Uterus (tissue), 4 donors: ENCODE results near the gene SORL1. TPM values are rescaled to one million over a fixed set of nuclear protein-coding genes. Genes with fewer than 3 reads are reported as not detected.

Experiments
- DNase-seq, 2 donors: peaks; one replicate each; pipeline ENCODE4 v3.0.0-alpha.2; 2019 to 2020
- H3K27ac ChIP-seq, 2 donors: fragments of 200-600 bp; sonication (generic); 1 replicate in 1 of 2; 2 replicates in 1 of 2; pipeline ENCODE4 v1.5.1; 2016 to 2018
- H3K27me3 ChIP-seq, 2 donors: fragments of 200-600 bp; sonication (generic); one replicate each; pipeline ENCODE4 v1.5.1; 2018 to 2019; ENCODE audit warnings: control low read depth in 1 of 2
- H3K36me3 ChIP-seq, 2 donors: fragments of 200-600 bp; sonication (generic); one replicate each; pipeline ENCODE4 v1.5.1; 2019; ENCODE audit warnings: control low read depth in 1 of 2
- H3K4me1 ChIP-seq, 2 donors: fragments of 200-600 bp; sonication (generic); one replicate each; pipeline ENCODE4 v1.5.1; 2018 to 2019; ENCODE audit warnings: control low read depth in 1 of 2
- H3K4me3 ChIP-seq, 2 donors: fragments of 200-600 bp; sonication (generic); 1 replicate in 1 of 2; 2 replicates in 1 of 2; pipeline ENCODE4 v1.5.1; 2018 to 2019; ENCODE audit warnings: mild to moderate bottlenecking in 1 of 2
- H3K9me3 ChIP-seq, 2 donors: fragments of 200-600 bp; sonication (generic); one replicate each; pipeline ENCODE4 v1.5.1; 2019; ENCODE audit warnings: control low read depth in 1 of 2
- POLR2A ChIP-seq, 2 donors: fragments of 450-650 bp; IDR thresholded peaks; one replicate each; pipeline ENCODE4 v1.6.1; 2016; ENCODE audit warnings: antibody characterized with exemption in 2 of 2, mild to moderate bottlenecking in 1 of 2, moderate library complexity in 1 of 2
- intact Hi-C: fragments of 100-400 bp; cut with DNase I; formaldehyde crosslinking; loops from one replicate; pipeline ENCODE4 v1.15.1; 2023; ENCODE audit warnings: low total_unique reads
- total RNA-seq, 4 donors: library from RNA; depleted of rRNA in 3 of 4; stranded (reverse); fragments of >200 nt in 3 of 4; gene quantifications; one replicate each; pipeline versions ENCODE4 v1.1.0 to v1.2.4, GENCODE V29; 2014 to 2023
- TF ChIP-seq, protein P1 (sequence below), 4 experiments: fragments of 200-600 bp in 2 of 4; fragments of 450-650 bp in 2 of 4; sonication (generic) in 2 of 4; IDR thresholded peaks; one replicate each; pipeline ENCODE4 v1.5.1; 2016 to 2019; ENCODE audit warnings: antibody characterized with exemption in 4 of 4, mild to moderate bottlenecking in 2 of 4, moderate library complexity in 1 of 4
- donor health status: DM: yes; HTN: yes; CAD: no.

Gene SORL1
- total RNA-seq, 4 donors from 2014 or later: 7.6 to 42.6 (median 17.2) TPM

DNA sequence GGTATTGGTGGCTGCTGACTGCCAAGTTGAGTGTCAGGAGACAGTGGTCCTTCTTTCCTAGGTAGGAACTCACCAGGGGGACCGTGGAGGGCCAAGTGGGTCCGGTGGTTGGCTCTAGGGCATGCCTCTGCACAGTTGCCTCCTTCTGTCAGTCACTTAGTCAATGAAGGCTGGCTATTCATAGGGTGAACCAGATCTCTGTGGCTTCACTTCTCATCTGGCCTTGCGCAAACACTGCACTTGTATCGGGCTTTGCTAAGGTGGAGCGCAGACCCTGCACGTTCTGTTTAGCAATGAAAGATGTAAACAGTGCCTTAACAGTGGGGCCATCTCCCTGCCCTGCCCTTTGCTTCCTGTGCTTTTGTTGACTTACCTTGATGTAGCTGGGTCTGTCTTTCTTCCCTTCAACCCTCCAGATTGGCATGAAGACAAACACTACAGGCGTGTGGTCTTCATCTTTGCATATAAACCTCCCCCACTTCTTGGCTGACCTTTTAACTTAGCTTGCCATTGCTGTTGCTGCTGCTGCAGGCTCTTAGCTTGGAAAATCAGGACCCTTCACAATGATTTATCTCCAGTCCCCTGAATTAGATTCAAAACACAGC is 7.4 kb downstream of the SORL1 start:
- intact Hi-C loops: no loop called here

DNA sequence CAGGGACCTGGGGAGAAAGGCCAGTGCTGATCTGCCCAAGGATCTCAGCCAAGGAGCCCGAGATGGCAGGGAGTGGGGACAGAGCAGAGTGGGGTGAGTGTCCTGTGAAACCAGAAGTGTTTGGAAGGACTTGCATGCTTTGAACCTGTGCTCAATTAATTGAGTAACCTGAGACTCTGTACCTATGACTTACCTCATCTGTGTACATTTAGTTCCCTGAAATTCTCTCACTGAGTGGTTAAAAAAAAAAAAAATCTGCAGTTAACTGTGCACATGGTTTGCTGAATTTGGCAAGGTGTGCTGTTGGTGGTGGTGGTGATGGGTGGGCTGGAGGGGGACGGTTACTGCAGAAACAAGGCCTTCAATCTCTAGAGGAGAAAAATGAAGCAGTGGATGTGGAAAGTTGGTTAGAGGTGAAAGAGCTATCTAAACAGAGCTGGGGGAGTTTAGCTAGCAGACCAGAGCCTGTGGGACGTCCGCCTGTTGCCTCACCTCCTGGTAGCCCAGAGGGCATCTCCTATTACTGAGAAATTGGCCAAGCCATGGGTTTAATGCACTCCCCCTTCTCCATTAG is 8.9 kb downstream of the SORL1 start:
- H3K4me1 ChIP-seq: peaks cover 7 to 9% of the 10 kb centered on the region in 2 donors
- intact Hi-C loops: no loop called here
- no peaks in the 10 kb centered on the region for H3K27me3 ChIP-seq
- H3K9me3 ChIP-seq: no peaks in the 10 kb centered on the region
- no peak overlapping the region for H3K27ac ChIP-seq
- TF ChIP-seq, protein P1, sequence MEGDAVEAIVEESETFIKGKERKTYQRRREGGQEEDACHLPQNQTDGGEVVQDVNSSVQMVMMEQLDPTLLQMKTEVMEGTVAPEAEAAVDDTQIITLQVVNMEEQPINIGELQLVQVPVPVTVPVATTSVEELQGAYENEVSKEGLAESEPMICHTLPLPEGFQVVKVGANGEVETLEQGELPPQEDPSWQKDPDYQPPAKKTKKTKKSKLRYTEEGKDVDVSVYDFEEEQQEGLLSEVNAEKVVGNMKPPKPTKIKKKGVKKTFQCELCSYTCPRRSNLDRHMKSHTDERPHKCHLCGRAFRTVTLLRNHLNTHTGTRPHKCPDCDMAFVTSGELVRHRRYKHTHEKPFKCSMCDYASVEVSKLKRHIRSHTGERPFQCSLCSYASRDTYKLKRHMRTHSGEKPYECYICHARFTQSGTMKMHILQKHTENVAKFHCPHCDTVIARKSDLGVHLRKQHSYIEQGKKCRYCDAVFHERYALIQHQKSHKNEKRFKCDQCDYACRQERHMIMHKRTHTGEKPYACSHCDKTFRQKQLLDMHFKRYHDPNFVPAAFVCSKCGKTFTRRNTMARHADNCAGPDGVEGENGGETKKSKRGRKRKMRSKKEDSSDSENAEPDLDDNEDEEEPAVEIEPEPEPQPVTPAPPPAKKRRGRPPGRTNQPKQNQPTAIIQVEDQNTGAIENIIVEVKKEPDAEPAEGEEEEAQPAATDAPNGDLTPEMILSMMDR (IDR thresholded peaks at IDR 0.05): no peak
- TF ChIP-seq POLR2A (IDR thresholded peaks at IDR 0.05): no peak
- no peak for DNase-seq
- H3K4me3 ChIP-seq: no peak overlapping the region
- no peaks in the 10 kb centered on the region for H3K36me3 ChIP-seq

More for the DNA sequence above, 7.4 kb downstream of the SORL1 start:
- Histone ChIP-seq H3K27ac (no peak overlapping the region), H3K4me1 (peaks cover 0 to 3% of the 10 kb centered on the region in 2 donors), H3K36me3 (no peaks in the 10 kb centered on the region), H3K9me3 (no peaks in the 10 kb centered on the region), H3K4me3 (no peak overlapping the region), H3K27me3 (no peaks in the 10 kb centered on the region)
- no peak for TF ChIP-seq POLR2A (IDR thresholded peaks at IDR 0.05)
- TF ChIP-seq, protein P1 (IDR thresholded peaks at IDR 0.05): no peak
- no peak for DNase-seq

GRCh38 chr11:121461843-121462242 is 9.7 kb downstream of the SORL1 start:
- no peaks in the 10 kb centered on the region for H3K27me3 ChIP-seq
- no peaks in the 10 kb centered on the region for H3K9me3 ChIP-seq
- no peak overlapping the region for H3K27ac ChIP-seq
- H3K4me3 ChIP-seq: no peak overlapping the region
- TF ChIP-seq, protein P1 (IDR thresholded peaks at IDR 0.05): no peak
- TF ChIP-seq POLR2A (IDR thresholded peaks at IDR 0.05): no peak
- no peak for DNase-seq
- intact Hi-C loops: no loop called here
- no peaks in the 10 kb centered on the region for H3K36me3 ChIP-seq
- peaks cover 12 to 14% of the 10 kb centered on the region in 2 donors for H3K4me1 ChIP-seq

DNA sequence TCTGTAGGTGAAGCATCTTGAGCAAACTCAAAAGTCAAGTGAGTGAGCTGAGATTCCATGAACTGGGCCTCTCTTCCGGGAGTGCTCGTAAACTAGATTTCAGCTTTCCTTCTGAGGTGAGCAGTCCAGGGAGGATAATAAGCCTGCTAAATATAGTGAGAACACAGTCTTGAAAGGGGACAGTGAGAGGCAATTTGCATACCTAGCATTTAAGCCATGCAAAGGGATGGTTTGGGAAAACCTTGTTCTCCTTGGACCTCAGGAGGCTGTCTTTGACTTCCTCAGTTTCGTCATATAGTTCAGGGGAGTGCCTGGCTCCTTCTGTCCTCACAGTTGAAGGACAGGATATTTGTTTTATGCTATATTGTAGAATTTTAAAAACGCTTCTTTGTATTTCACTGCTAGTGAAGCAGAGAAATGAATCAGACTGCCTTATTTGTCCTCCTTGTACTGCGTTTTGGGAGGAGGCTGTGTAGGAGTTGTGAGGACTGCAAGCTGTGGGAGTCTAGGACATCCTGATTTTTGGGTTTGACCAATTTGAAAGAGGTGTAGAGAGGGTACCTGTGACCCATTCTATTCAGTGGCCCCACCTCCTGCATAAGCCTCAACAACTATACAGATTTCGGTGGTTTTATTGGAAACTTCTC is 11.7 kb downstream of the SORL1 start:
- Histone ChIP-seq H3K4me1 (peaks cover 16 to 22% of the 10 kb centered on the region in 2 donors), H3K36me3 (no peaks in the 10 kb centered on the region), H3K9me3 (no peaks in the 10 kb centered on the region), H3K27ac (peak overlapping the region; percentile 70 to 78), H3K4me3 (no peak overlapping the region), H3K27me3 (no peaks in the 10 kb centered on the region)
- TF ChIP-seq POLR2A (IDR thresholded peaks at IDR 0.05): no peak
- TF ChIP-seq, protein P1 (IDR thresholded peaks at IDR 0.05): no peak
- no peak for DNase-seq
- intact Hi-C loops: no loop called here

- DNase-seq: peak; percentile 76 to 80
- no peaks in the 10 kb centered on the region for H3K36me3 ChIP-seq
- H3K4me1 ChIP-seq: peaks cover 16 to 22% of the 10 kb centered on the region in 2 donors
- peak overlapping the region; percentile 70 to 78 for H3K27ac ChIP-seq
- H3K27me3 ChIP-seq: no peaks in the 10 kb centered on the region
- no peak for TF ChIP-seq POLR2A (IDR thresholded peaks at IDR 0.05)
- TF ChIP-seq, protein P1 (IDR thresholded peaks at IDR 0.05): no peak
- intact Hi-C loops: no loop called here
- no peak overlapping the region for H3K4me3 ChIP-seq
- no peaks in the 10 kb centered on the region for H3K9me3 ChIP-seq
Observed at GRCh38 chr11:121464352-121464946, 12.3 kb downstream of the SORL1 start.
